Duodenal mucosa (tissue), 2 donors: Measurements from ENCODE around the gene GOLGA8N.
"Not testable (repeated sequence)": the region's sequence is repeated elsewhere in the genome, so short reads cannot be mapped to it uniquely, and the experiment has no call there.

Source experiments
- H3K27ac ChIP-seq: one replicate; pipeline ENCODE4 v1.7.0; 2013; ENCODE audit warnings: low read depth, low read length
- H3K27me3 ChIP-seq, 2 donors: one replicate each; pipeline ENCODE4 v1.7.0; 2013; ENCODE audit warnings: low read length in 2 of 2, control low read depth in 1 of 2; ENCODE audit not compliant: insufficient read depth in 2 of 2, control insufficient read depth in 1 of 2
- H3K36me3 ChIP-seq, 2 donors: one replicate each; pipeline ENCODE4 v1.7.0; 2013; ENCODE audit warnings: low read length in 2 of 2, control low read depth in 1 of 2; ENCODE audit not compliant: insufficient read depth in 2 of 2, control insufficient read depth in 1 of 2
- H3K4me1 ChIP-seq, 2 donors: one replicate each; pipeline ENCODE4 v1.7.0; 2013; ENCODE audit warnings: low read length in 2 of 2, control low read depth in 1 of 2; ENCODE audit not compliant: insufficient read depth in 2 of 2, control insufficient read depth in 1 of 2
- H3K4me3 ChIP-seq, 2 donors: one replicate each; pipeline ENCODE4 v1.7.0; 2013; ENCODE audit warnings: low read length in 2 of 2, low read depth in 1 of 2
- H3K9ac ChIP-seq, 2 donors: one replicate each; pipeline ENCODE4 v1.7.0; 2013; ENCODE audit warnings: low read length in 2 of 2, low read depth in 1 of 2
- H3K9me3 ChIP-seq, 2 donors: one replicate each; pipeline ENCODE4 v1.7.0; 2013; ENCODE audit warnings: low read length in 2 of 2, control low read depth in 1 of 2; ENCODE audit not compliant: control insufficient read depth in 1 of 2

Gene GOLGA8N

GRCh38 chr15:32593151-32593550 lies at the start of gene GOLGA8N:
GOLGA8N (plus strand) TSS chr15:32593456.
- H3K9ac ChIP-seq, H3K9me3 ChIP-seq, H3K36me3 ChIP-seq, H3K27me3 ChIP-seq, H3K4me3 ChIP-seq, H3K4me1 ChIP-seq, H3K27ac ChIP-seq: not testable (repeated sequence)

- not testable (repeated sequence) for H3K9ac ChIP-seq, H3K27ac ChIP-seq, H3K27me3 ChIP-seq, H3K9me3 ChIP-seq, H3K36me3 ChIP-seq, H3K4me1 ChIP-seq, H3K4me3 ChIP-seq
Observed at GRCh38 chr15:32543456-32543855, 49.8 kb upstream of the GOLGA8N start.

GRCh38 chr15:32545129-32545528 lies 48.1 kb upstream of the GOLGA8N start:
- not testable (repeated sequence) for H3K4me1 ChIP-seq, H3K27me3 ChIP-seq, H3K36me3 ChIP-seq, H3K27ac ChIP-seq, H3K4me3 ChIP-seq, H3K9ac ChIP-seq, H3K9me3 ChIP-seq

GRCh38 chr15:32554587-32554986 lies 38.7 kb upstream of the GOLGA8N start:
- not testable (repeated sequence) for H3K4me3 ChIP-seq, H3K9me3 ChIP-seq, H3K27me3 ChIP-seq, H3K4me1 ChIP-seq, H3K9ac ChIP-seq, H3K36me3 ChIP-seq, H3K27ac ChIP-seq

- not testable (repeated sequence) for H3K4me3 ChIP-seq, H3K4me1 ChIP-seq, H3K27ac ChIP-seq, H3K36me3 ChIP-seq, H3K27me3 ChIP-seq, H3K9me3 ChIP-seq, H3K9ac ChIP-seq
Observed at GRCh38 chr15:32562198-32562597, 31.1 kb upstream of the GOLGA8N start.

GRCh38 chr15:32568988-32569387 lies 24.3 kb upstream of the GOLGA8N start:
- not testable (repeated sequence) for H3K27me3 ChIP-seq, H3K9ac ChIP-seq, H3K36me3 ChIP-seq, H3K27ac ChIP-seq, H3K4me1 ChIP-seq, H3K4me3 ChIP-seq, H3K9me3 ChIP-seq

GRCh38 chr15:32578482-32578881 lies 14.8 kb upstream of the GOLGA8N start:
- not testable (repeated sequence) for H3K4me1 ChIP-seq, H3K4me3 ChIP-seq, H3K36me3 ChIP-seq, H3K27me3 ChIP-seq, H3K9ac ChIP-seq, H3K27ac ChIP-seq, H3K9me3 ChIP-seq

- not testable (repeated sequence) for H3K27ac ChIP-seq, H3K36me3 ChIP-seq, H3K9ac ChIP-seq, H3K27me3 ChIP-seq, H3K9me3 ChIP-seq, H3K4me1 ChIP-seq, H3K4me3 ChIP-seq
Observed at GRCh38 chr15:32585844-32586243, 7.4 kb upstream of the GOLGA8N start.

- not testable (repeated sequence) for H3K27ac ChIP-seq, H3K4me1 ChIP-seq, H3K4me3 ChIP-seq, H3K36me3 ChIP-seq, H3K9me3 ChIP-seq, H3K27me3 ChIP-seq, H3K9ac ChIP-seq
Observed at GRCh38 chr15:32609518-32609917, 16.3 kb downstream of the GOLGA8N start.

GRCh38 chr15:32610719-32611118 lies 17.5 kb downstream of the GOLGA8N start:
- not testable (repeated sequence) for H3K27me3 ChIP-seq, H3K27ac ChIP-seq, H3K36me3 ChIP-seq, H3K4me1 ChIP-seq, H3K9ac ChIP-seq, H3K4me3 ChIP-seq, H3K9me3 ChIP-seq

- peak overlapping the region; percentile 62 for H3K27ac ChIP-seq
- not testable (repeated sequence) for H3K27me3 ChIP-seq, H3K4me1 ChIP-seq, H3K9me3 ChIP-seq, H3K36me3 ChIP-seq
- peak overlapping the region; percentile 65 to 81 for H3K4me3 ChIP-seq
- peak overlapping the region; percentile 39 to 69 for H3K9ac ChIP-seq
Observed at GRCh38 chr15:32614712-32615050, 21.4 kb downstream of the GOLGA8N start.
